Stimulated activated naive CD4-positive, alpha-beta T cell treated with Interleukin-2 at 50 U/mL for 16 hours (primary cell): ENCODE results near the gene FAM241A.
A peak's percentile ranks its signal among the peaks of the same experiment; 100 is the strongest.

Experiments used
- DNase-seq: peaks from one replicate; lab custom pipeline; 2025; lab: John Stamatoyannopoulos, UW

Gene FAM241A

DNA sequence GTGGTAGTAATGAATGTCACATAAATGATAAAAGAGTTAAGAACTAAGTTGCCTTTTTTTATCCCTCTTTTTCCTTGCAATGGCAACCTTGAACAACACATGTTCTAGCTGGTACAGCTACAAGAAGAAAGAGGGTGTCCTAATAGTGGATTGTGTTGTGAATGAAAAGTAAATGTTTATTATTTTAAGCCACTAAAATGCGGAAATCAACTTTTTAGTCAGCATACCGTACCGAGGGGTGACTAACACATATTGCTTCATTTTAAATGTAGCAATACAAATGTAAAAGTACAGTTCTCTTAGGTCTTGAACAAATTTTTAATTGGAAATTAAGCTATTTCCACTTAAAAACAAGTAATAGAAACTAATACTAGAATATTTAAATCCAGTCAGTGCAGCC, 68.6 kb downstream of the FAM241A start:
- DNase-seq, result no peak

DNA sequence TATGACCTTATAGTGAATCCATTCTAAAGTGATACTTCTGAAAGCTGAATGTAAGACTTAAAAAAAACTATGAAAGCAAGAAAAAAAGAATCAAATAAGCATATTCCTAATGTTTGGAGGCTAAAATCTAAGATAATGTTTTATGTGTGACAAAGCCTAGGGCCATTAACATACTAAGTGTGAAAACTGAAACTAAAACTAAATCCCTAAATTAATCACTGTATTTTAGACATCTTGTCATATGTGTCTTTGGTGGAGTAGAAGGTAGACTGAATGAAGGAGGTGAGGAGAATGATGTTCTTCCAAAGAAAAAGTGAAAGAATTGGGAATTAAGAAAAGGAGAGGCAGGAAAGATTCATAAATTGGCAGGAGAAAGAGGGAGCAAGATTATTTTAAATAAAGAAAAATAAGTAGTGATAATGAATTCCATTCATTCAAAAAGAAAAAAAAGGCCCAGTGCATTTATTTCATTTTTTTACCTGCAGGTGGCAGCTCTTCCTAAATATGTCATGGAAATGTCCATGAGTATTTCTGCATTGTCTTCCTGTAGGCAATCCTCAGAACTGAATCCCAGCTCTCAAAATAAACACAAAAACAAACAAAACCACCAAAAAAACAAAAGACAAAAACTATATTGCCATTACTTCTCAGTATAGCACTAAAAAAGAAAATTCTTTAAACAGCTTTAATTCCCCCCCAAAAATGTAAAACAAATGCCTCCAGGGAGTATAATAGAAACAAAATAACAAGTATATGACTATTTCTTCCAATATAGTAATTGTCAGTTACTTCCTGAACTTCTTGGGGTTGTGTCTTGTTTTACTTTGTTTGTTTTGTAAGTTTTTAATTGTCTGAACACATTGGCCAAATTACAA, 69.4 kb downstream of the FAM241A start:
- DNase-seq, result no peak

DNA sequence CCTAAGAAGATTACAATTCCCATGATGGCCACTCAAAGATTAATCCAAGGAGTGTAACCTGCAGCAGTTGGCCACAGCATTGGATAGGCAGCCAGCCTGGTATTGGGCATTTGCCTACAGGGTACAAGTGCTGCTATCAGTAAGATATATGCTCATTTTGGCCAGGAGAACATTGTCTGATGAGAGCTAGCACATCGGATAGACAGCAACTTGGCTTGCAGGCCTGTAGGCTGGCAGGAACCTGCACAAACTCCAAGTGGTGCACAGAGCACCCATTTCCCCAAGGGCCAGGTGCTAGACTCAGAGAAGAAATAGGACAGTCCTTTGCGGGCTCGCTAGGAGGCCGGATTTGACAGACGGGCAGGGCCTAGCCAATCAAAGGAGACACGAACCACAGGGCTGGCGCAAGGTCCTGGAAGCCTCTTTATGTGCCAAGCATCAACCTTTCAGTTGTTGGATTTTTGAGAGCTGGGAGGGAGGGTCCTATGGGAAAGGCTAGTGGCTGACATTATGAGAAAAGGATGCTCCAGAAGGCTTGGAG, 74.6 kb downstream of the FAM241A start:
- no peak for DNase-seq

DNA sequence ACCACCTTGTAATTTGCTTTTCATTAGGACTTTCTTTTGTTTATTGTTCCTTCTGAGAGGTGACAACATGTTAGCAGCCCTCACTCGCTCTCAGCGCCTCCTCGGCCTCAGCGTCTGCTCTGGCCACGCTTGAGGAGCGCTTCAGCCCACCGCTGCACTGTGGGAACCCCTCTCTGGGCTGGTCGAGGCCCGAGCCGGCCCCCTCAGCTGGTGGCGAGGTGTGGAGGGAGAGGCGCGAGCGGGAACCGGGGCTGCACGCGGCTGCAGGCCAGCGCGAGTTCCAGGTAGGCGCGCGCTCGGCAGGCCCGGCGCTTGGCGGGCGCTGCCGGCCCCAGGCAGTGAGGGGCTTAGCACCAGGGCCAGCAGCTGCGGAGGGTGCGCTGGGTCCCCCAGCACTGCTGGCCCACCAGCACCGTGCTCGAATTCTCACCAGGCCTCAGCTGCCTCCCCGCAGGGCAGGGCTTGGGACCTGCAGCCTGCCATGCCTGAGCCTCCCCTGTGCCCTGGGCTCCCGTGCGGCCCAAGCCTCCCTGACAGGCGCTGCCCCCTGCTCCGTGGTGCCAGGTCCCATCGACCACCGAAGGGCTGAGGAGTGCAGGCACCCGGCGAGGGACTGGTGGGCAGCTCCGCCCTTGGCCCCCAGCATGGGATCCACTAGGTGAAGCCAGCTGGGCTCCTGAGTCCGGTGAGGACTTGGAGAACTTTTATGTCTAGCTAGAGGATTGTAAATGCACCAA, 77.1 kb downstream of the FAM241A start:
- DNase-seq, result no peak

DNA sequence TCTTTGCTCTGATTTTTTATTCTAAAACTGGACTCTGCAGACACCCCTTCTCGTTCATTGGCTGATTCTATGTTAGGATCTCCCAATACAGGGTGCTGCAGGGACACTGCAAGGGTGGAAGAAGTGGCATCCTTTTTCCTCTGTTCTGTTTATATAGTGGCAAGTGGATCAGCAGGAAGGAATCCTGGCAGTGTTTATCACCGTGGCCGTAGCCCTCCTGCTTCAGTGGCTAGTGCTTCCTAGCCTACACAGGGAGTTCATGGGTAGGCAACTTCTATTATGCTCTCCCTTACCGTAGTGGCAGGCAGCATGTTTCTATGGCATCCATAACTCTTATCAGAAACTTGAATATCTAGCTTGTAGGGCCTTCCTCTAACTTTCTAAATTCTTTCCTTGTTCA, 79.9 kb downstream of the FAM241A start:
- no peak for DNase-seq

DNA sequence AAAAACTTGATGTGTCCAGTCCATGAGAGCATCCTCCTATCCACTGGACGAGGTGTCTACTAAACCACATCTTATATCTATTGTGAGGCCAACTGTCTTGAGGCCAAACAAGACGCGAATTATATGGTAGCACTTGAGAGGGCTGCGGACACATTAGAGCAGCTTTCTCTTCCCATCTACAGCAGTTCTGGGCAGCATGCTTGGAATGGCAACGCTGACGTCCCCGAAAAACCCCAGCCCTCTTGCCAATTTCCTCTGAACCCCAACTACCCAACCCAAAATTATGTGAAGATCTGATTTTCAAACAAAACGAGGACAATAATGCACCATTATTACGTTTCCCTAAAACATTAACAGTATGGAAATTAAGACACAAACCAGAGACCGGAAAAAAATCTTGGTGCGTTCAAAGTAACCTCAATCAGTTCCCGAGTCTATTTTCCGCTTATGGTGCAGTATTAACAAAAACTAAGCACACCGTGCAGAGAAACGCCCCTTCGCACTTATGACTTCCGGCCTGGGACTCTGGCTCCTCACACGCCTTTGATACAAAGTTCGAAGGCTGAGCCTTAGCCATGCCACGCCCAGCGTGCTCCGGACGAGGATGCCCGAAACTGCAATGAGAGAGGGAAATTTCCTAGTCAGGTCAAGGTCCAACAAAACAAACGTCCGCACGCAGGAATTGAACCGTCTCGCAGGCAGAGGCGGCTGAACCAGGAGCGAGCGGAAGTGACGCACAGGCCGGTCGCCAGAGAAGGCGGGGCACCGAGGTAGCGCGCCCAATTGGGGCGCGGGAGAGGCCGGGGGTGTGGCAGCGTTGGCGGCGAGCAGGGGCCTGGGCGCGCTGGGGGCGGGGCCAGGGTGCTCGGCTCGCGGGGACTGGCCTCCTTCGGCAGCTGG, 85.9 kb downstream of the FAM241A start:
- peak; percentile 97 for DNase-seq

DNA sequence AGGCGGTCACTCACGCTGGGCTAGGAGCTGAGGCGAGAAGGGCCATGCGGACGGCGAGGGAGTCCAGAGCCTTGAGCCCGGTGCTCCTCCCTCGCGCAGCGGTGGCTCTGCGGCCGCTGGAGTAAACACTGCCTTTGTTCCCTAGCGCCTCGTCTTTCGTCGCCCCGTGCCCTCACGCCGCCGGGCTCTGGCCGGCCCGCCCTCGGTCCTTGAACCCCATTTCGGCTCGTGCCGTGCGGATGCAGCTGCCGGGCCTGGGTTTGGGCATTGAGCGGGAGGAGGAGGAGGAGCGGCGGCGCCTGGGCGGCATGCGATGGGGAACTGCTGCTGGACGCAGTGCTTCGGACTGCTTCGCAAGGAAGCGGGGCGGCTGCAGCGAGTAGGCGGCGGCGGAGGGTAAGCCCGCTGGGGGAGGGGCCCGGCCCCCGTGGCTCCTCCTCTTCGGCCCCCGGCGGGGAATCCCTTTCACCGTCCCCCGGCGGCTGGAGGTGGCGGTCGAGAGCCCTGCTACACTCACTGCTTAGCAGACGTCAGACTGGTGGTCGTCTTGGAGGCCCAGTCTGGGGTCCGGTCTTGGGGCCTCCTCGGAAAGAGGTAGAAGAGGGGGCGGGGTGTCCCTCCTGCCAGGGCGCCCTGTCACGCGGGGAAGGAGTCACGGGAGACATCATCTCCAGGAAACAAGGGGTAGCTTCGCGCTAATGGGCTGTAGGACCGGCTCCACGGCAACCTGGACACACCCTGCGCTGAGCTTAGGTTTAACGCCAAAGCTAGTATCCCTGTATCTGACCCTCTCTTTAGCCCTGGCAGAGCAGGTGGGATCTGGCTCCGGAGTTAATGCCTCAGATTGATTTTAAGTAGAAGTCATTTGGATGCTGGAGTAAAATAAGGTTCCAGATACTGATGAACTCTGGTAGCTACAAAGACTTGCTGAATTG, 86.8 kb downstream of the FAM241A start, which contains the start of gene AP1AR:
Gene AP1AR, plus strand, starts transcription at position 9 of the 935 bp plus-strand sequence. Its CDS starts 305 bp downstream, at position 314.
- DNase-seq, result peak; percentile 78

DNA sequence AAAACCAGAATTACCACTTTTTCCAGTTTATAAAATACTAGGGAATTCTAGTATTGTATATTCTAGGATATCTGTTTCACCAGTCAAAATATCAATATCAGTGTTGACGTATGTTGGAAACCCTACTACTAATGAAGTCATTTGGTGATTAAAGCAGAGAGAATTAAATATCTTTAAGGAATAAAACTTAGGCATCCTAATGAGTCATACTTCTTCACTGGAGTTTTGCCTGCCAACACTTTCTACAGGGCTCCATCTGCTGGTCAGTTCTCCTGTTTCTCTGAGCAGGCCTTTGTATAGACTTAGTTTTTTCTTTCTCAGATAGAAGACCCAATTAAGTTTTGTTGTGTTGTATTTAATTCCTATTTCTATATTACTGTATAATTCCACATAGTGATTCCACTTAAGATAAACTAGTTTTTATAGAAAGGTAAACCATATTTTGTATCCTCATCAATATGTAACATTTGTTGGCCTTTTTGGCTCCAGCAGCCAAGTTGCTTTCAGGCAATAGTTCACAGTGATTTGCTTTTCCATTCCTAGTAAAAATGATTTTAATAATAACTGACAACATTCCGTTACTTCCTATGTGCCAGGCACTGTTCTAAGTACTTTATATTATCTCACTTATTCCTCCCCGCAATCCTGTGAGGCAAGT, 89.8 kb downstream of the FAM241A start:
- DNase-seq, result peak; percentile 37

DNA sequence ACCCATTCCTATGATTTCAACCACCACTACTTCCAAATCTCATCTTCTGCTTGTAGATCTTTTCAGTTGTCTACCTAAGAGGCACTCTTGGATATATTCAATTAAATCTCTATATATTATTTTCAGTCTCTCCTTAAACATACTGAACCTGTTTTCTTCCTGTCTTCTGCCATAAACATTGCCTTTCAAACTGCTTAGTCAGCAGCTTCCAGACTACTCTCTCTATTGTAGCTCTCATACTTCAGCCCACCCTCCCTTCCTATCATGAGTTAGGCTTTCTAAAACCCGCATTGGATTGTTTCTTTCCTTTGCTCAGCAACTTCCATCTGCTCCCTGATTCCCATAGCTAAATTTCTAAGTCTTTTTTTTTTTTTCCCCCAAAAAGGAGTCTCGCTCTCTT, 90.8 kb downstream of the FAM241A start:
- no peak for DNase-seq

DNA sequence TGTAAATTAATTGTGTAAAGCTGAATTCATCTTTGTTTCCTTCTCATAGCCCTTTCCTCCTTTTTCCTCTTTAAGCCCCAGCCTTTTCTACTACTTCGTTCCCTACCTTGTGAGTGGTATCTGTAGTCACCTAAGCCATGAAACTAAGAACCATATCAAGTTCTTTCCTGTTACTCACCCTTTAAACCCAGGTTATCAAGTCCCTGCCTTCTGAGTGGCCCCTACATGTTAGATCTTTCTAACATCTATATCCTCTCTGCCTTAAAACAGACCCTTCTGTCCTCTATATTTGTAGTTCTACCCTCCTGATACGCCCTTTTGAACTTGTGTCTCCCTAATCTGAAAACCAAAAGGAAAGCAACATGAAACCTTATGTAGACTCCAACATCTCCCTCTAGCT, 93.6 kb downstream of the FAM241A start:
- no peak for DNase-seq
